ENCODE measurements around the gene TEX52. TPM values are rescaled to one million over a fixed set of nuclear protein-coding genes. Genes with fewer than 3 reads are reported as not detected.

Gene TEX52
- total RNA-seq, 1 experiment from 2014 or later: not detected

DNA sequence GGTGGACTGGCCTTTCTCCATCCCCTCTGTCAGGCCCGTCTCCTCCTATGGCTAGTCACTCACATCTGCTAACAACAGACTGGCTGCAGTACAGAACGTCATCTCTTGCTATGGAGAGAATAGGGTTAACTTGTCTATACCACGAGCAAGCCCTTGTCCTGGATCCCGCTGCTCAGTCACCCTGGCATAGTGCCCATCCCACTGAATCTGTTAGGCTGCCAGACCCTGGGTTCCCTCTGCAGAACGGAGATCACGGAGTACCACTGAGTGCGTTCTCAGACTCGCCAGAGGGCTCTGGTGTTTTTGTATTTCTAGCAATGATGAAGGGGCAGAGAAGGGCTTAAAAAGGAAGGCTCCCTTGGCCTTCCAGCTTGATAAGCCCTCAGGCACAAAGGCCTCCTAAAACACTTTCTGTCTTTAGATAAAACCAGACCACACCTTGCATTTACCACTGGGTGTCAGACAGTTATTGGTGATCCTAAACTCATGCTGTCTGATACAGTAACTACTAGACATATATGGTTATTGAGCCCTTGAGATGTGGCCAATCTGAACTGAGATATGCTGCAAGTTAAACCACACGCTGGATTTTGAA is 15.7 kb downstream of the TEX52 start:
- DNase-seq (ENCODE audit: low read depth, low spot score): no peak
- Histone ChIP-seq H3K36me3 (ENCODE audit: control insufficient read depth in 1 of 2, insufficient read depth in 2 of 2, low read length in 2 of 2) (0 out of 4 replicates have a peak, but pooled peaks cover 0 to 3% of the 10 kb centered on the region in 2 experiments), H2AFZ (ENCODE audit: low read depth, low read length, poor library complexity, severe bottlenecking) (no peak overlapping the region), H3K27me3 (ENCODE audit: insufficient read depth, low read length) (no peaks in the 10 kb centered on the region), H3K9me3 (ENCODE audit: control insufficient read depth in 1 of 2, insufficient read depth in 1 of 2, low read depth in 1 of 2, low read length in 2 of 2) (no peaks in the 10 kb centered on the region), H4K20me1 (ENCODE audit: insufficient read depth) (no peaks in the 10 kb centered on the region), H3K9ac (ENCODE audit: low read length) (no peak overlapping the region), H3K4me3 (replicated peaks in 1 of 2; ENCODE audit: low read depth in 1 of 2, low read length in 2 of 2) (no peak overlapping the region), H3K79me2 (ENCODE audit: insufficient read depth, low read length) (no peaks in the 10 kb centered on the region), H3K9me2 (ENCODE audit: insufficient read depth) (no peaks in the 10 kb centered on the region), H3K4me2 (ENCODE audit: low read length) (no peak overlapping the region), H3K27ac (ENCODE audit: low read depth, low read length) (no peak overlapping the region), H3K4me1 (ENCODE audit: control insufficient read depth in 1 of 2, insufficient read depth in 2 of 2, low read length in 2 of 2) (no peaks in the 10 kb centered on the region)
- POLR2A ChIA-PET: no interaction called here
- CTCF ChIA-PET: no interaction called here
- RAD21 ChIA-PET (ENCODE audit: low non-redundant PET in 1 of 2, low total read pairs in 2 of 2, uncharacterized antibody in 2 of 2, unreplicated experiment in 2 of 2): no interaction called here
- intact Hi-C loops (cut with micrococcal nuclease): no loop called here
- no peak for TF ChIP-seq SIN3A (IDR thresholded peaks at IDR 0.05; ENCODE audit: low read depth)
- TF ChIP-seq CBX3 (IDR thresholded peaks at IDR 0.05; ENCODE audit: low read depth): no peak
- no peak for TF ChIP-seq POLR2AphosphoS5 (IDR thresholded peaks at IDR 0.05; ENCODE audit: low read depth, low read length)
- TF ChIP-seq EGR1 (IDR thresholded peaks at IDR 0.05; ENCODE audit: low read depth): no peak
- no peak for TF ChIP-seq ZNF274 (IDR thresholded peaks at IDR 0.05; ENCODE audit: low read depth, low read length)
- TF ChIP-seq ATF3 (IDR thresholded peaks at IDR 0.05): no peak
- TF ChIP-seq, protein P1, sequence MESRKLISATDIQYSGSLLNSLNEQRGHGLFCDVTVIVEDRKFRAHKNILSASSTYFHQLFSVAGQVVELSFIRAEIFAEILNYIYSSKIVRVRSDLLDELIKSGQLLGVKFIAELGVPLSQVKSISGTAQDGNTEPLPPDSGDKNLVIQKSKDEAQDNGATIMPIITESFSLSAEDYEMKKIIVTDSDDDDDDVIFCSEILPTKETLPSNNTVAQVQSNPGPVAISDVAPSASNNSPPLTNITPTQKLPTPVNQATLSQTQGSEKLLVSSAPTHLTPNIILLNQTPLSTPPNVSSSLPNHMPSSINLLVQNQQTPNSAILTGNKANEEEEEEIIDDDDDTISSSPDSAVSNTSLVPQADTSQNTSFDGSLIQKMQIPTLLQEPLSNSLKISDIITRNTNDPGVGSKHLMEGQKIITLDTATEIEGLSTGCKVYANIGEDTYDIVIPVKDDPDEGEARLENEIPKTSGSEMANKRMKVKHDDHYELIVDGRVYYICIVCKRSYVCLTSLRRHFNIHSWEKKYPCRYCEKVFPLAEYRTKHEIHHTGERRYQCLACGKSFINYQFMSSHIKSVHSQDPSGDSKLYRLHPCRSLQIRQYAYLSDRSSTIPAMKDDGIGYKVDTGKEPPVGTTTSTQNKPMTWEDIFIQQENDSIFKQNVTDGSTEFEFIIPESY (IDR thresholded peaks at IDR 0.05; ENCODE audit: extremely low read depth, insufficient replicate concordance, low read length): no peak
- no peak for TF ChIP-seq RAD21 (IDR thresholded peaks at IDR 0.05; ENCODE audit: low read depth)
- TF ChIP-seq POLR2A (IDR thresholded peaks at IDR 0.05; ENCODE audit: borderline replicate concordance, extremely low read depth, insufficient read depth, insufficient read length): no peak
- TF ChIP-seq, protein P2, sequence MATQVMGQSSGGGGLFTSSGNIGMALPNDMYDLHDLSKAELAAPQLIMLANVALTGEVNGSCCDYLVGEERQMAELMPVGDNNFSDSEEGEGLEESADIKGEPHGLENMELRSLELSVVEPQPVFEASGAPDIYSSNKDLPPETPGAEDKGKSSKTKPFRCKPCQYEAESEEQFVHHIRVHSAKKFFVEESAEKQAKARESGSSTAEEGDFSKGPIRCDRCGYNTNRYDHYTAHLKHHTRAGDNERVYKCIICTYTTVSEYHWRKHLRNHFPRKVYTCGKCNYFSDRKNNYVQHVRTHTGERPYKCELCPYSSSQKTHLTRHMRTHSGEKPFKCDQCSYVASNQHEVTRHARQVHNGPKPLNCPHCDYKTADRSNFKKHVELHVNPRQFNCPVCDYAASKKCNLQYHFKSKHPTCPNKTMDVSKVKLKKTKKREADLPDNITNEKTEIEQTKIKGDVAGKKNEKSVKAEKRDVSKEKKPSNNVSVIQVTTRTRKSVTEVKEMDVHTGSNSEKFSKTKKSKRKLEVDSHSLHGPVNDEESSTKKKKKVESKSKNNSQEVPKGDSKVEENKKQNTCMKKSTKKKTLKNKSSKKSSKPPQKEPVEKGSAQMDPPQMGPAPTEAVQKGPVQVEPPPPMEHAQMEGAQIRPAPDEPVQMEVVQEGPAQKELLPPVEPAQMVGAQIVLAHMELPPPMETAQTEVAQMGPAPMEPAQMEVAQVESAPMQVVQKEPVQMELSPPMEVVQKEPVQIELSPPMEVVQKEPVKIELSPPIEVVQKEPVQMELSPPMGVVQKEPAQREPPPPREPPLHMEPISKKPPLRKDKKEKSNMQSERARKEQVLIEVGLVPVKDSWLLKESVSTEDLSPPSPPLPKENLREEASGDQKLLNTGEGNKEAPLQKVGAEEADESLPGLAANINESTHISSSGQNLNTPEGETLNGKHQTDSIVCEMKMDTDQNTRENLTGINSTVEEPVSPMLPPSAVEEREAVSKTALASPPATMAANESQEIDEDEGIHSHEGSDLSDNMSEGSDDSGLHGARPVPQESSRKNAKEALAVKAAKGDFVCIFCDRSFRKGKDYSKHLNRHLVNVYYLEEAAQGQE (IDR thresholded peaks at IDR 0.05; ENCODE audit: low read depth): no peak
- TF ChIP-seq JUND (IDR thresholded peaks at IDR 0.05): no peak
- no peak for TF ChIP-seq ZFX (IDR thresholded peaks at IDR 0.05)
- TF ChIP-seq CTCF (IDR thresholded peaks at IDR 0.05 in 2 of 3, conservative IDR thresholded peaks at IDR 0.05 in 1 of 3; ENCODE audit: borderline replicate concordance in 1 of 3, insufficient read depth in 1 of 3, low read depth in 2 of 3, low read length in 2 of 3): no peak
- TF ChIP-seq SRF (IDR thresholded peaks at IDR 0.05; ENCODE audit: low read depth): no peak
- TF ChIP-seq EZH2phosphoT487 (IDR thresholded peaks at IDR 0.05; ENCODE audit: borderline replicate concordance): no peak
- TF ChIP-seq TCF7L2 (IDR thresholded peaks at IDR 0.05; ENCODE audit: borderline replicate concordance, extremely low read depth, insufficient read depth, insufficient read length): no peak
- no peak for TF ChIP-seq CEBPB (IDR thresholded peaks at IDR 0.05; ENCODE audit: low read depth)
- TF ChIP-seq, protein P3, sequence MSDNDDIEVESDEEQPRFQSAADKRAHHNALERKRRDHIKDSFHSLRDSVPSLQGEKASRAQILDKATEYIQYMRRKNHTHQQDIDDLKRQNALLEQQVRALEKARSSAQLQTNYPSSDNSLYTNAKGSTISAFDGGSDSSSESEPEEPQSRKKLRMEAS (IDR thresholded peaks at IDR 0.05): no peak
- ATAC-seq: no peak
- BruUV-seq (replicated peaks): no TSS peak

Data from HCT116 (cell line).